HG03432 (cell line): ENCODE data around the gene SF3B3.

Experiments
- ATAC-seq: cut with Tn5 transposase; IDR thresholded peaks from one replicate; pipeline ENCODE4 v1.9.1; 2021; ENCODE audit warnings: mild to moderate bottlenecking, moderate library complexity; ENCODE audit not compliant: unreplicated experiment

SF3B3 gene

GRCh38 chr16:70561623-70562022, 38.0 kb downstream of the SF3B3 start:
- ATAC-seq, result no peak

- no peak for ATAC-seq
Measured at GRCh38 chr16:70563636-70564035, 40.0 kb downstream of the SF3B3 start.

GRCh38 chr16:70565053-70565452, 41.4 kb downstream of the SF3B3 start:
- ATAC-seq, result no peak

- ATAC-seq, result no peak
Measured at GRCh38 chr16:70568601-70569237, 45.1 kb downstream of the SF3B3 start.

- ATAC-seq, result no peak
Measured at GRCh38 chr16:70569752-70570151, 46.1 kb downstream of the SF3B3 start.

DNA sequence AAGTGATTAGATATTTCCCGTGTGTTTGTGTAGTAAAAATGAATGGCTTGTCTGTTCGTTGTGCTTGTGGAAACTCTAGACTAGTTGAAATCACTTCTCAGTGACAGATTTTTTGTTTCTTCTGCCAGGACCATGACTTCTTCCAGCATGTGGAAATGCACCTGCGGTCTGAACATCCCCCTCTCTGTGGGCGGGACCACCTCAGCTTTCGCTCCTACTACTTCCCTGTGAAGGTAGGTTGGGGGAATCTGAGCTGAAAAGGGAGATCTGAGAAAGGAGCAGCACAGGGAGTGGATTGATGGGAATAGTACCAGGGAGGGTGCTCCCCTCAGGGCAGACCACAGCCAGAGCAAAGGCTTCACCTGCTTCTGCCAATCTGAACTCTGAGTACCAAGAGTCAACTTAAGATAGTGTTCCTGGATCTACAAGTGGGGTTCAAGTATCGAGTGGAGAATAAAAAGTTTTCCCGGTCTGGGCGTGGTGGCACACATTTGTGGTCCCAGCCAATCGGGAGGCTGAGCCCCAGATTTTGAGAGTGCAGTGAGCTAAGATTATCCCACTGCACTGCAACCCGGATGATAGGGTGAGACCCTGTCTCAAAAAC, 47.5 kb downstream of the SF3B3 start:
- ATAC-seq, result no peak

- no peak for ATAC-seq
Measured at GRCh38 chr16:70571623-70572022, 48.0 kb downstream of the SF3B3 start.

- ATAC-seq, result no peak
Measured at GRCh38 chr16:70572050-70572925, 48.7 kb downstream of the SF3B3 start.

GRCh38 chr16:70572926-70573270, 49.3 kb downstream of the SF3B3 start:
- no peak for ATAC-seq

- no peak for ATAC-seq
Measured at GRCh38 chr16:70573451-70574121, 50.0 kb downstream of the SF3B3 start.

DNA sequence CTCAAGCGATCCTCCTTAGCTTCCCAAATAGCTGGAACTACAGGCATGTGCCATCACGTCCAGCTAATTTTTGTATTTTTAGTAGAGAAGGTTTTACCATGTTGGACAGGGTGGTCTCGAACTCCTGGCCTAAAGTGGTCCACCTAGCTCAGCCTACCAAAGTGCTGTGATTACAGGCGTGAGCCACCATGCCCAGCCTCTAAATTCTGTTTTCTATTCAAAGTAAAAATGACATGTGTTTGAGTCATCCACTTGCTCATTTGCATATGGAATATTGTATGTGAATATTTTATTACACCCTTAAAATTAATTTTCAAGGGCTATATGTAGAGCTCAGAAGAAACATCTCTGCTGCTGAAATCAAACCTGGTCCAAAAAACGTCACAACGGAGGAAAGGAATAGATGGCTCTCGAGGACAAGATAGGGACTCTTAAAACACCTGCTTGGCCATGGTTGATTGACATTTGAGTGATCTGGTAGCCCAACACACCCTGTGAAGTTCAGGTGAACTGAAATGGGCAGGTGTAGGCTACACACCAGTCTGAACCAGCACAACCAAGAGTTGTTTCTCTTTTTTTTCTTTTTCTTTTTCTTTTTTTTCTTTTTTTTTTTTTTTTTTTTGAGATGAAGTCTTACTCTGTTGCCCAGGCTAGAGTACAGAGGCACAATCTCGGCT, 51.1 kb downstream of the SF3B3 start:
- no peak for ATAC-seq

DNA sequence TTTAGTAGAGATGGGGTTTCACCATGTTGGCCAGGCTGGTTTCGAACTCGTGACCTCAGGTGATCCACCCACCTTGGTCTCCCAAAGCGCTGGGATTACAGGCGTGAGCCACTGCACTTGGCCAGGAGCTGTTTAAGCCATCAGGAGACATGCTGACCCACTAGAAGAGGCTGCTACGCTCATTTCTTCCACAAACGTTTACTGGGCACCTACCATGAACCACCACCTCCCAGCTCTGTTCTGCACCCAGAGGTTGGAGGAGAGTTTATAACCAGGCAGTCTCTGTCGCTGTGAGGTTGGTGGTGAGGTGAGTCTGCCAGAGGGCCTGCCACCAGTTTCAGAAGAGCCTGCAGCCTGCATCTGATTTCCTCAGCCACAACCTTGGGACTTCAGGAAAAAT, 51.8 kb downstream of the SF3B3 start:
- no peak for ATAC-seq

GRCh38 chr16:70576431-70577255, 53.0 kb downstream of the SF3B3 start:
- peak; percentile 84 for ATAC-seq

DNA sequence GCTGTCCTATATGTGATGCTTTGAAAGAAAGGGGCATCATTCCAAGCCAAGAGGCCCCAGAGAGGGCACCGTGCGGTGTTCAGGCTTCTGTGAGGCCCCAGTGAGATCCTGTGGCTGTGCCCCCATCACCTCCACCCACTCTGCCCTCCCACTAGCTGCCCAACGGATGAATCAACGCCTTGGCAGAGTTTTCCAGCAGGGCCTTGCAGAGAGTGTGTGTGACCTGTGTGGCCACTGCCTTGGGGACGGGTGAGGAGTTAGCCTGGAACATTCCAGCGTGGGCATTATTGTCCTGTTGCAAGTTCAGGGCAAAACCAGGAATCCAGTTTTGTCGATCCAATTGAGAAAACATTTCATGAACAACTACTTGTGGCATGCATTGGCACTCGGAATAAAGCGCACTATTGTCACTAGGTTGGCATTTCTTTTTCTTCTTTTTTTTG, 53.7 kb downstream of the SF3B3 start:
- no peak for ATAC-seq

DNA sequence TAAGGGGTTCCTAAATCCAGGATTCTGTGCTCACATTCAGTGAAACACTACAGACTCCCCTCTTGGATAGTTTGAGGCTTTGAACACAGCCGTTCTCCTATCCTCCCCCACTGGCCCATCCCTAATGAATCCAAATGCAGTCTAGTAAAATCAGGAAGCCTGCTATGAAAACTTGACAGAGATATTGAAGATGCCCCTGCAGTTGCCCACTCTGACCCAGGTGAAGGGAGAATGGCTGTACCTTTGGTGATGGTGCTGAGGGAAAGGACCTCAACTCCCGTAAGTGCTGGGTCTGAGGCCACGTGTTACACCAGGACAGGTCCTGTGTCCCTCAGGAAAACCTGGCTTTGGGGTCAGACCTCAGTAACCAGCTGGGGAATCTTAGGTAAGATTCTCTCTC, 54.4 kb downstream of the SF3B3 start:
- ATAC-seq, result no peak

DNA sequence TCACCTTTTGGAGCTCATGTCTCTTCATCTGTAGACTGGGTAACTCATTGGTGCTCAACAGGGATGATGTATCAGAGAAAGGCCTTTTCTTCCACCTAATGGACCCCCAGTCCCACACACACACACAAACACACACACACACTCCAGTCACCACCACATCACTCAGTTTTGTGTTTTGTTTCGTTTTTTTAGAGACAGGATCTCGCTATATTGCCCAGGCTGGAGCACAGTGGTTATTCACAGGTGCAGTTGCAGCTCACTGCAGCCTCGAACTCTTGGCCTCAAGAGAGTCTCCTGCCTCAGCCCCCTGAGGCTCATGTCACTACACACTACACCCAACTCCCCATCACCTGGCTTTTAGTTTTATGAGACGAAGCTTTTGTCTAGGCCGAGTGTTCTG, 55.6 kb downstream of the SF3B3 start:
- no peak for ATAC-seq

DNA sequence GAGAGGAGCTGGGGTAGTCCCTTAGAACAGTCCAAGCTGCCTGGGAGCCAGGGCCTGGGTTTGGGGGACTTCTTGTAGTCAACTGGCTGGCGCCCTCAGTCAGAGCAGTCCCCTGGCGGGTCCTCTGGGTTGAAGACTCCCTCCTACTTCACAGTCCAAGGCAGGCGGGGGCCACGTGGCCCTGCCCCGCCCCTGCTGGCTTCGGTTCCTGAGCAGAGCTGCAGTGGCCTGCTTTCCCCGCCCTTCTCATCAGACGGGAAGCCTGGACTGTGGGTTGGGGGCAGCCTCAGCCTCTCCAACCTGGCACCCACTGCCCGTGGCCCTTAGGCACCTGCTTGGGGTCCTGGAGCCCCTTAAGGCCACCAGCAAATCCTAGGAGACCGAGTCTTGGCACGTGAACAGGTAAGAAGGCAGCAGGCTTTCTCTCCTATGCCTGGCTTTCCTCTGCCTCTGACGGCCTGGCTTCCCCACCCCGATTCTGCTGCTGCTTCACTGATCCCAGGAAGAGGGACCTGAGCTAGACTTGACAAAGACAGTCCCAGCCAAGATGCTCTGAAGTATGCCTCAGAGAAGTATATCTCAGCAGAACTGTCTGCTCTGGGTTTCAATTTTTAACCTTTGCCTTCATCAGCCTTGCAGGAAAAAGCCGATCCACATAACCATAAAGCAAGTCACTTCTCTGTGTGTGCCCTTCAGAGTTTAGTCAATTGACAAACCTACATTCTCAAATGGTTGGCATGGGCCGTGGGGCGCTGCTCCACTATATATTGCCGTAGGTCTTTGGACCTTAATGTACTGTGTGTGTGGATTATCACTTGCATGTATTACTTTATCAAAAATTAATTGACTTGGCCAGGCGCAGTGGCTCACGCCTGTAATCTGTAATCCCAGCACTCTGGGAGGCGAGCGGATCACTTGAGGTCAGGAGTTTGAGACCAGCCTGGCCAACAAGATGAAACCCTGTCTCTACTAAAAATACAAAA, 56.3 kb downstream of the SF3B3 start:
- no peak for ATAC-seq

DNA sequence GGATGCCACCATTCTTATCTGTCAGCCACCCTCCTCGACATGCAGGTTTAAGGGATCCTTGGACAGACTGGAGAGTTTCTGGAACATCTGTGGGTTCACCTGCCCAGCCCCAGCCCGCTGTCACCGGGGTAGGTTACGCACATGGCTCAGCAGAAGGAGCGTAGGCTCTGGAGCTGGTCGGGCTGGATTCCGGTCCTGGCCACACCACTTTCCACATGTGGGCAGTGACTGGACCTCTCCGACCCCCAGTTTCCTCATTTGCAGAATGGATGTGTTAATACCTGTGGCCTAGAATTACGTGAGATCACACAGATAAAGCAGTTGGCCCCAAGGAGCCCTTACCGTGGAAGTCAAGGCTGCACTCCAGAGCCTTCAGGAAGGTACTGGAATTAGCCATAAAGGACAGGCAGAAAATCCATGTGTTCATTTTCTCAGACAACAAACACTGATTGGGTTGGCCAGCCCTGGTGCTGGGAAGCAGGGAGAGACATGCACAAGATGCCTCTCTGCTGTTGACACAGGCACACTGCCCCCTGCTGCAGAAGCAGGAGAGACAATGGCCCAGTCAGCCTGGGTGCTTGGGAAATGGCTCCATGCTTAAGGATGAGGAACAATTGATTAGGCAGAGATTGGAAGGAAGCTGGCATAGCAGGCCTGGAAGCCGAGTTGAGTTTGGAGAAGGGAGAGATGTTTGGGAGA, 58.8 kb downstream of the SF3B3 start:
- ATAC-seq, result no peak
